ENCODE data around the gene ANKRD44.

ANKRD44 gene

GRCh38 chr2:197212344-197213262 is 98.0 kb downstream of the ANKRD44 start:
- Mint-ChIP-seq H3K4me3 (peak overlapping the region; percentile 73), H3K27me3 (ENCODE audit: low read depth) (no peaks in the 10 kb centered on the region), H3K36me3 (ENCODE audit: low read depth) (peaks cover 16% of the 10 kb centered on the region), H3K27ac (peak overlapping the region; percentile 93), H3K9me3 (no peaks in the 10 kb centered on the region), H3K4me1 (ENCODE audit: low read depth) (peaks cover 88% of the 10 kb centered on the region)

DNA sequence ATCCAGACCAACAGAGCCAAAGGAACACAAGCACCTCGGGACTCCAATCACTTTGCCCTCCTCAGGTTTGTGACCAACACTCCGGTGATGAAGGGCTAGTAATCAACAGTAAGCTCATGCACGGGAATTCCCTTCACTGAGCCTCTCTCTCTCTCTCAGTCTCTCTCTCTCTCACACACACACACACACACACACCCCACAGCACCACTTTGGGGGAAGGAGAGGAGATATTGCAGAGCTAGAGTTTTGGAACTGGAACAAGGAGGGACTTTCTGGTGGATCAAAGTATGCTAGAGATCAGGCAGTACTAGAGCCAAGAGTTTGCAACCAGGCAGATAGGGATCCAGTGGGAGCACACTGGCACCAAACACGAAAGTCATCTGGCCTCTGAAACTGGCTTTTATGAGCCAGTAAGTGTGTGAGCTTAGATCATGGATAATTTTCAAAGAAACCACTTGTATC is 98.7 kb downstream of the ANKRD44 start:
- no peaks in the 10 kb centered on the region for H3K27me3 Mint-ChIP-seq (ENCODE audit: low read depth)
- H3K27ac Mint-ChIP-seq: peak overlapping the region; percentile 93
- no peaks in the 10 kb centered on the region for H3K9me3 Mint-ChIP-seq
- peaks cover 19% of the 10 kb centered on the region for H3K36me3 Mint-ChIP-seq (ENCODE audit: low read depth)
- peak overlapping the region; percentile 58 for H3K4me3 Mint-ChIP-seq
- peaks cover 88% of the 10 kb centered on the region for H3K4me1 Mint-ChIP-seq (ENCODE audit: low read depth)

DNA sequence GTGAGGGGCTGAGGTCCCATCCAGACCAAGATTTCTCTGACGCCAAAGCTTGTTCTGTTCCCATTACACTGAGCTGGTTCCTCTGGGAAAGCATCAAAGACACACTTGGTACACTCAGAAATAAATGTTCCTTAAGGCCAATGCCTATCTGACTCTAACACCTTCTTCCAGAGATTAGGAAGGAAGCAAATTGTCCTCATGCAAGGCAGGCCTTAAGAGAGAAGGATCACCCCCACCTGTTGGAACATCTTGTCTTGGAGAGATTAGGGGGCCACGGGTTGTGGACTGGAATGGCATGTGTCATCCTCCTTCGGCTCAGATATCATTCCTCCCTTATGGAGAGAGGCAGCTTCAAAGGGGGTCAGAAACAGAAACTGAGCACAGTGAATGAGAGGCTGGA is 100.2 kb downstream of the ANKRD44 start:
- peaks cover 87% of the 10 kb centered on the region for H3K4me1 Mint-ChIP-seq (ENCODE audit: low read depth)
- peaks cover 23% of the 10 kb centered on the region for H3K36me3 Mint-ChIP-seq (ENCODE audit: low read depth)
- no peaks in the 10 kb centered on the region for H3K27me3 Mint-ChIP-seq (ENCODE audit: low read depth)
- H3K9me3 Mint-ChIP-seq: no peaks in the 10 kb centered on the region
- H3K27ac Mint-ChIP-seq: peak overlapping the region; percentile 93
- H3K4me3 Mint-ChIP-seq: peak overlapping the region; percentile 63

- peaks cover 89% of the 10 kb centered on the region for H3K4me1 Mint-ChIP-seq (ENCODE audit: low read depth)
- H3K27ac Mint-ChIP-seq: peak overlapping the region; percentile 93
- H3K36me3 Mint-ChIP-seq (ENCODE audit: low read depth): peaks cover 20% of the 10 kb centered on the region
- no peaks in the 10 kb centered on the region for H3K9me3 Mint-ChIP-seq
- no peaks in the 10 kb centered on the region for H3K27me3 Mint-ChIP-seq (ENCODE audit: low read depth)
- peak overlapping the region; percentile 63 for H3K4me3 Mint-ChIP-seq
Observed at GRCh38 chr2:197209742-197210408, 100.7 kb downstream of the ANKRD44 start.

- peak overlapping the region; percentile 63 for H3K4me3 Mint-ChIP-seq
- peaks cover 90% of the 10 kb centered on the region for H3K4me1 Mint-ChIP-seq (ENCODE audit: low read depth)
- no peaks in the 10 kb centered on the region for H3K27me3 Mint-ChIP-seq (ENCODE audit: low read depth)
Observed at GRCh38 chr2:197209246-197209645, 101.3 kb downstream of the ANKRD44 start.

DNA sequence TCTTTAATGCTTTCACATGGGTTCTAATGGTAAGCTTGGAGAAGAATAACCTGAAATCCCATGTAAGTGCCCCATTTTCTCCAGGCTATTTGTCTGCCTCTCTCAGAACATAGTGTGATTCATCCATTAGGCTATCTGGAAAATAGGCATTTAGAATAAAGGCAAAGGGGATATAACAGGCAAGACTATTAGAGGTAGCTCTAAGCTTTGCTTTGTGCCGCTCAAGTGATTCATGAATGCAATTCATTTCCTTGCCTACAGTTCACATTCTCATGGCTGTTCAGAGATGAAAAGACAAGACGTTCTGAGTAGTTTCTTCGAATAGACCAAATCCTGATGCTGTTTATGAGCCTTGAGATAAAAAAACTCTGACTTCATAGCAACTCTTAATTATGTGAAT is 101.7 kb downstream of the ANKRD44 start:
- no peaks in the 10 kb centered on the region for H3K9me3 Mint-ChIP-seq
- H3K4me1 Mint-ChIP-seq (ENCODE audit: low read depth): peaks cover 88% of the 10 kb centered on the region
- H3K27ac Mint-ChIP-seq: peak overlapping the region; percentile 93
- H3K4me3 Mint-ChIP-seq: peak overlapping the region; percentile 63
- H3K27me3 Mint-ChIP-seq (ENCODE audit: low read depth): no peaks in the 10 kb centered on the region
- H3K36me3 Mint-ChIP-seq (ENCODE audit: low read depth): peaks cover 20% of the 10 kb centered on the region

More at GRCh38 chr2:197209246-197209645, 101.3 kb downstream of the ANKRD44 start:
- Mint-ChIP-seq H3K9me3 (no peaks in the 10 kb centered on the region), H3K27ac (peak overlapping the region; percentile 93), H3K36me3 (ENCODE audit: low read depth) (peaks cover 20% of the 10 kb centered on the region)

DNA sequence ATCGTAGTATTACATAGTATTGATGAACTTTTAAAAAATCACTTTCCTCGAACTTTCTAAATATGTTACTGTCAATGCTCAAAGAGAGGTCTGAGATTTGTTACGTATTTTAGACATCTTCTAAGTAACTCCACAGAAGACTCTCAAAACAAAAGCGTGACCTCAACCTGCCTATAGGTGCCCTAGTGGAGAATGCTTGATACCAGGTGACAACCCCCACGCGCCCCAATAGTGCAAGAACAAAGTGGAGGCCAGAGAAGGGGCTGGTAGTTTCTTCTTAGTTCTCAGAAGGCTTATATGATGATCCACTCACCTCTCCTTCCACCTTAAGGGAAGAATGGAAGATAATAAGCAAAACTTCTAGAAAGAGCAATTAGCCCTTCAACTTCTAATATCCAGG is 102.6 kb downstream of the ANKRD44 start:
- Mint-ChIP-seq H3K9me3 (no peaks in the 10 kb centered on the region), H3K4me3 (peak overlapping the region; percentile 67), H3K27ac (peak overlapping the region; percentile 100), H3K27me3 (ENCODE audit: low read depth) (no peaks in the 10 kb centered on the region), H3K36me3 (ENCODE audit: low read depth) (peaks cover 28% of the 10 kb centered on the region), H3K4me1 (ENCODE audit: low read depth) (peaks cover 83% of the 10 kb centered on the region)

DNA sequence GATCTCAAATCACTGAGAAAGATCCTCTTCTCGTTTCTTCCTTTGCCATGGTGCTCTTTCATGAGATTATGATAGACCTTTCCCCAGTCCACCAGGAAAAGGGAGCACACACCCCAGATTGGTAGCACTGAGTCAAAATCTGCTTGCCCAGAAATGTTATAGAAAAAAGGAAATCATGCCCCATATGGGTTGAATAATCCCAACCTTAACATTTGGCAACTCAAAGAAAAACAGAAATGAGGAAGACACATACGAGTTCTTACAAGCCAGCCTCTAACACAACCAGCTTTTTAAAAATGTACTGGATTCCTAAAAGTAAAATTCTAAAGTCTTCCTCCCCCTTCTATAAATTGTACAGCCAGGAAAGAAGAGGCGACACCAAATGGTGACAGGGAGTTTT is 103.0 kb downstream of the ANKRD44 start:
- peaks cover 80% of the 10 kb centered on the region for H3K4me1 Mint-ChIP-seq (ENCODE audit: low read depth)
- H3K4me3 Mint-ChIP-seq: peak overlapping the region; percentile 67
- no peaks in the 10 kb centered on the region for H3K9me3 Mint-ChIP-seq
- H3K36me3 Mint-ChIP-seq (ENCODE audit: low read depth): peaks cover 28% of the 10 kb centered on the region
- no peaks in the 10 kb centered on the region for H3K27me3 Mint-ChIP-seq (ENCODE audit: low read depth)
- peak overlapping the region; percentile 100 for H3K27ac Mint-ChIP-seq

- Mint-ChIP-seq H3K36me3 (ENCODE audit: low read depth) (peaks cover 31% of the 10 kb centered on the region), H3K9me3 (no peaks in the 10 kb centered on the region), H3K27ac (peak overlapping the region; percentile 100), H3K4me1 (ENCODE audit: low read depth) (peaks cover 78% of the 10 kb centered on the region), H3K27me3 (ENCODE audit: low read depth) (no peaks in the 10 kb centered on the region), H3K4me3 (peak overlapping the region; percentile 67)
Observed at GRCh38 chr2:197207106-197207505, 103.5 kb downstream of the ANKRD44 start.

DNA sequence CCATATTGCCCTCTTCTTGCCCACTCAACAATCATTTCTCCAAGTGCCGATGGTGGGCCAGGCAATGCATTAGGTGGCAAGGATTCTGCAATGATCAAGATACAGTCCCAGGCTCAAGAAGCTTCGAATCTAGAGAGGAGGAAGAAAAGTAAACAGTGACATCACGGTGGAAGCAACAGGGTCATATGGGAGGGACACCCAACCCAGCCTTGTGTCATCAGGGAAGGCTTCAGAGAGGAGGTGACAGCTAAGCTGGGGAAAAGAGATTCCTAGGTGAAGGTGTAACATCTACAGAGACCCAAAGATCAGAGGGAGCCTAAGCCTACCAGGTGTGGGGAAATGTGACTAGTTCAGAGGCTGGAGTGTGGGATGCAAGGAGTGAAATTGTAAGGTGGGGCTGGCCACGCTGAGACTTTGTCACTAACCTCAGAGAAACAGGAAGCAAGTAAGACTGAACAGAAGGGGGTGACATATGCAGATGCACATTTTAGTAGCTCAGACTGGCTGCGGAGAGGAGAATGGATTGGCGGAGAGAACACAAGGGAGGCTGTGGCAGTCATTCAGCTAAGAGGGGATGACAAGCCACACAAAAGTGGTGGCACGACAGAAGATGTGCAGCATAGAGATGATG is 104.9 kb downstream of the ANKRD44 start:
- Mint-ChIP-seq H3K4me3 (peak overlapping the region; percentile 79), H3K36me3 (ENCODE audit: low read depth) (peaks cover 34% of the 10 kb centered on the region), H3K4me1 (ENCODE audit: low read depth) (peaks cover 77% of the 10 kb centered on the region), H3K27ac (peak overlapping the region; percentile 100), H3K9me3 (no peaks in the 10 kb centered on the region), H3K27me3 (ENCODE audit: low read depth) (no peaks in the 10 kb centered on the region)

GRCh38 chr2:197204519-197205250 is 105.9 kb downstream of the ANKRD44 start:
- Mint-ChIP-seq H3K4me3 (no peak overlapping the region), H3K27ac (peak overlapping the region; percentile 100), H3K9me3 (no peaks in the 10 kb centered on the region), H3K36me3 (ENCODE audit: low read depth) (peaks cover 34% of the 10 kb centered on the region), H3K27me3 (ENCODE audit: low read depth) (no peaks in the 10 kb centered on the region), H3K4me1 (ENCODE audit: low read depth) (peaks cover 76% of the 10 kb centered on the region)

DNA sequence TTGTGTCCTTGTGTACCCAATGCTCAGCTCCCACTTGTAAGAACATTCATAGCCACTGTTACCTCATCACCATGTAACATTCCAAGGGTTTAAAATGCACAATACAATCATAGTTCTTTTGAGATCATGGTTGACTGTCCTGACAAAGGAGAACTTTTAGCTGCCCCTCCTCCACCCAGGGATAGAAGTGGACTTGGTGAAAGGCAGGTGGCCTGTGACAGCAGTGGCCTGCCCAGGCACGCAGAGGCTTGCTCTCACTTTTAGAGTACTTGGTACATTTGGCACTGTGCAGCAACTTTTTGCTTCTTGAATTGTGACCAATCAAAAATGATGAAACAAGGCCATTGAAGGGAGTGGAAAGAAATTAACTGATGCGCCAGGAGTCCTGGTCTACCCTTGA is 108.7 kb downstream of the ANKRD44 start:
- Mint-ChIP-seq H3K27ac (peak overlapping the region; percentile 43), H3K27me3 (ENCODE audit: low read depth) (no peaks in the 10 kb centered on the region), H3K4me3 (peak overlapping the region; percentile 32), H3K9me3 (no peaks in the 10 kb centered on the region), H3K4me1 (ENCODE audit: low read depth) (peaks cover 70% of the 10 kb centered on the region), H3K36me3 (ENCODE audit: low read depth) (peaks cover 40% of the 10 kb centered on the region)

DNA sequence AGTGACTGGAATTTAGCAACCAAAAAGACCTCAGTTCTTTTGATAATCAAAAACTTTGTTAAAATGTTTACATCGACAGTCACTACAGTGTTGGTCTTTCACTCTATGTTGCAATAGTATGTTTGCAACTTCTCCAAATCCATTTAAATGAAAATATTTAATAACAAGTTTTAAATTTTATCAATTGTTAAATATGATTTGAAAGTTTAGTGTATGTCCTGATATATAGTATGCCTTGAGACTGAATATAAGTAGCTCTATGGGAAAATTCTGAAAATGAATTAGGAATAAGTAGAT is 109.9 kb downstream of the ANKRD44 start:
- Mint-ChIP-seq H3K27me3 (ENCODE audit: low read depth) (no peaks in the 10 kb centered on the region), H3K4me3 (peak overlapping the region; percentile 74), H3K4me1 (ENCODE audit: low read depth) (peaks cover 72% of the 10 kb centered on the region), H3K9me3 (no peaks in the 10 kb centered on the region), H3K27ac (peak overlapping the region; percentile 94), H3K36me3 (ENCODE audit: low read depth) (peaks cover 37% of the 10 kb centered on the region)
